ENCODE results near the gene DNER.

DNA sequence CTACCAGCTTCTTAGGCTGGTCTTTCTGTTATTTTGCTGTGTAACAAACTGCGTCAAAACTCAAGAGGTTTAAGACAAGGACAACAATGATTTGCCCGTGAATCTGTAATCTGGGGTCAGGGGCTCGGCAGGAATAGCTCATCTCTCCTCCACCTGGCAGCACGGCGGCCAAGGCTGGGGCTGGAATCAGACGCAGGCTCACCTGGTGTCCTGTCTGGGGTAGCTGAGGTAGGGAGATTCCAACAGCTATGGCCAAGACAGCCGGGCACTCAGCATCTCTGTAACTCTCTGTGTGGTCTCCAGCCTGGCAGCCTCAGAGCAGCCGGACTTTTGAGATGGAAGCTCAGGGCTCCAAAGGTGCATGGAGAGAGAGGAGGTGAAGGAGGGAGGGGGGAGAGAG, 42.3 kb downstream of the DNER start:
- TF ChIP-seq, protein P1, sequence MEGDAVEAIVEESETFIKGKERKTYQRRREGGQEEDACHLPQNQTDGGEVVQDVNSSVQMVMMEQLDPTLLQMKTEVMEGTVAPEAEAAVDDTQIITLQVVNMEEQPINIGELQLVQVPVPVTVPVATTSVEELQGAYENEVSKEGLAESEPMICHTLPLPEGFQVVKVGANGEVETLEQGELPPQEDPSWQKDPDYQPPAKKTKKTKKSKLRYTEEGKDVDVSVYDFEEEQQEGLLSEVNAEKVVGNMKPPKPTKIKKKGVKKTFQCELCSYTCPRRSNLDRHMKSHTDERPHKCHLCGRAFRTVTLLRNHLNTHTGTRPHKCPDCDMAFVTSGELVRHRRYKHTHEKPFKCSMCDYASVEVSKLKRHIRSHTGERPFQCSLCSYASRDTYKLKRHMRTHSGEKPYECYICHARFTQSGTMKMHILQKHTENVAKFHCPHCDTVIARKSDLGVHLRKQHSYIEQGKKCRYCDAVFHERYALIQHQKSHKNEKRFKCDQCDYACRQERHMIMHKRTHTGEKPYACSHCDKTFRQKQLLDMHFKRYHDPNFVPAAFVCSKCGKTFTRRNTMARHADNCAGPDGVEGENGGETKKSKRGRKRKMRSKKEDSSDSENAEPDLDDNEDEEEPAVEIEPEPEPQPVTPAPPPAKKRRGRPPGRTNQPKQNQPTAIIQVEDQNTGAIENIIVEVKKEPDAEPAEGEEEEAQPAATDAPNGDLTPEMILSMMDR (conservative IDR thresholded peaks at IDR 0.05; ENCODE audit: low read depth, low read length) = no peak
- no peak for TF ChIP-seq EZH2 (IDR thresholded peaks at IDR 0.05; ENCODE audit: borderline replicate concordance, low read depth, low read length, poor library complexity, severe bottlenecking)
